VCaP (cell line): Measurements from ENCODE around the gene ACTR6.
"Not testable (repeated sequence)": the region's sequence is repeated elsewhere in the genome, so short reads cannot be mapped to it uniquely, and the experiment has no call there.

Experiments used
- H3K27ac ChIP-seq: fragments of 450-650 bp; 2 replicates; pipeline ENCODE4 v1.5.1; 2017
- CTCF ChIP-seq: fragments of 450-650 bp; conservative IDR thresholded peaks from 2 replicates; pipeline ENCODE4 v1.5.1; 2017; ENCODE audit warnings: mild to moderate bottlenecking, moderate library complexity

The ACTR6 gene

GRCh38 chr12:100214518-100214917, 13.9 kb downstream of the ACTR6 start:
- TF ChIP-seq CTCF = no peak
- H3K27ac ChIP-seq = no peak overlapping the region

- no peak for TF ChIP-seq CTCF
- no peak overlapping the region for H3K27ac ChIP-seq
Observed at GRCh38 chr12:100215209-100215608, 14.6 kb downstream of the ACTR6 start.

GRCh38 chr12:100216337-100216736, 15.7 kb downstream of the ACTR6 start:
- no peak overlapping the region for H3K27ac ChIP-seq
- TF ChIP-seq CTCF = no peak

- no peak for TF ChIP-seq CTCF
- no peak overlapping the region for H3K27ac ChIP-seq
Observed at GRCh38 chr12:100219328-100220109, 18.9 kb downstream of the ACTR6 start.

GRCh38 chr12:100221523-100221922, 20.9 kb downstream of the ACTR6 start:
- no peak overlapping the region for H3K27ac ChIP-seq
- TF ChIP-seq CTCF = no peak

- not testable (repeated sequence) for H3K27ac ChIP-seq
Observed at GRCh38 chr12:100222173-100222572, 21.6 kb downstream of the ACTR6 start.

- no peak overlapping the region for H3K27ac ChIP-seq
- no peak for TF ChIP-seq CTCF
Observed at GRCh38 chr12:100225491-100225890, 24.9 kb downstream of the ACTR6 start.

- H3K27ac ChIP-seq = peak overlapping the region; percentile 54
- TF ChIP-seq CTCF = peak; percentile 79
Observed at GRCh38 chr12:100229036-100229635, 28.5 kb downstream of the ACTR6 start.
